BJ (cell line): ENCODE measurements around the gene SIMC1. TPM values are rescaled to one million over a fixed set of nuclear protein-coding genes. Genes with fewer than 3 reads are reported as not detected.

ENCODE experiments used
- CTCF ChIA-PET: fragments of 350-600 bp; formaldehyde crosslinking; extraction: SDS; loops from one replicate; lab custom pipeline; 2021; ENCODE audit warnings: antibody characterized with exemption, inconsistent platforms; lab: Yijun Ruan, JAX
- POLR2A ChIA-PET: fragments of 300-600 bp; sonication (Branson Sonifier 250); formaldehyde crosslinking; extraction: SDS; loops from one replicate; lab custom pipeline; 2021; ENCODE audit warnings: antibody characterized with exemption; lab: Charles Lee
- DNase-seq: peaks from one replicate; pipeline ENCODE4 v3.0.0-alpha.2; 2011; ENCODE audit warnings: low read depth
- H3K27me3 ChIP-seq: 2 replicates; pipeline ENCODE4 v1.6.0; 2011; ENCODE audit warnings: low read length; ENCODE audit not compliant: control insufficient read depth, insufficient read depth
- H3K36me3 ChIP-seq: 2 replicates; pipeline ENCODE4 v1.5.1; 2011; ENCODE audit warnings: low read length; ENCODE audit not compliant: control insufficient read depth, insufficient read depth
- H3K4me3 ChIP-seq: 2 replicates; pipeline ENCODE4 v1.5.1; 2011; ENCODE audit warnings: low read depth, mild to moderate bottlenecking, control low read depth, low read length
- polyA plus RNA-seq: library from polyadenylated mRNA; depleted of rRNA; stranded (reverse); fragments of >200 nt; gene quantifications from 2 replicates; pipeline ENCODE4 v1.2.3, GENCODE V29; 2011
- TF ChIP-seq, protein P1 (sequence below): IDR thresholded peaks from 2 replicates; pipeline ENCODE4 v1.5.1; 2011; ENCODE audit warnings: low read depth, mild to moderate bottlenecking, control low read depth, inconsistent platforms, low read length, moderate library complexity; ENCODE audit not compliant: insufficient read depth

The SIMC1 gene
- polyA plus RNA-seq, 1 experiment: 8.0 TPM

DNA sequence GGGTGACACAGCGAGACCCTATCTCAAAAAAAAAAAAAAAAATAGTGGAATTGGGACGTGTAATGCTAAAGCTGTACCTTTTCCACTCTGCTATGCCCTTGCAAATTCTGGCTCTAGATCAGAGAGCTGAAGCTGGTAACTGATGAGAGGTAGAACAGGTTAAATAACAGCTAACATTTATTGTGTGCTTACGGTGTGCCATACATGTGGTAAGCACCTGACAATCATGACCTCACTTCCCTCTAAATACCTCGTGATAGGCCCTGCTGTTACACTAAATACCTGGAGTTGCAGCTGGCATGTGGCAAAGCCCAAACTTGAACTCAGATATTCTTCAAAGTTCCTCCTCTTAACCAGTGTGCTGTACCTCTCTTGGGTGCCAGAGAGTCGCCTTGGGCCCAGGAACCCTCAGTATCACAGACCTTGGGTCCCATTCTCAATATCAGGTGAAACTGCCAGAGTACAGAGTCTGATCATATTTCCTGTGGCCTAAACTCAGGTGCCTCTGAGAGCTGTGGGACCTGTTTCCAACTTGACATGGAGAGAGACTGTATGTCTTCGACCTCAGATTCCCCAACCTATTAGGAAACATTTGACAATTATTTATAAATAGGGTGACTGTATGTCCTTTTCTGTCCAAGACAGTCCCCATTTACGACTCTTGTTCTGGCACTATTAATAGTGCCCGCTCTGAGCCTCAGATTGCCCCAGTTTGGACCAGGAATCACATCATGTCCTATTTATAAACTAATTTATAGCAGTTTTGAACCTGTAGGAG lies 131.9 kb downstream of the SIMC1 start:
- POLR2A ChIA-PET: no interaction called here
- TF ChIP-seq, protein P1, sequence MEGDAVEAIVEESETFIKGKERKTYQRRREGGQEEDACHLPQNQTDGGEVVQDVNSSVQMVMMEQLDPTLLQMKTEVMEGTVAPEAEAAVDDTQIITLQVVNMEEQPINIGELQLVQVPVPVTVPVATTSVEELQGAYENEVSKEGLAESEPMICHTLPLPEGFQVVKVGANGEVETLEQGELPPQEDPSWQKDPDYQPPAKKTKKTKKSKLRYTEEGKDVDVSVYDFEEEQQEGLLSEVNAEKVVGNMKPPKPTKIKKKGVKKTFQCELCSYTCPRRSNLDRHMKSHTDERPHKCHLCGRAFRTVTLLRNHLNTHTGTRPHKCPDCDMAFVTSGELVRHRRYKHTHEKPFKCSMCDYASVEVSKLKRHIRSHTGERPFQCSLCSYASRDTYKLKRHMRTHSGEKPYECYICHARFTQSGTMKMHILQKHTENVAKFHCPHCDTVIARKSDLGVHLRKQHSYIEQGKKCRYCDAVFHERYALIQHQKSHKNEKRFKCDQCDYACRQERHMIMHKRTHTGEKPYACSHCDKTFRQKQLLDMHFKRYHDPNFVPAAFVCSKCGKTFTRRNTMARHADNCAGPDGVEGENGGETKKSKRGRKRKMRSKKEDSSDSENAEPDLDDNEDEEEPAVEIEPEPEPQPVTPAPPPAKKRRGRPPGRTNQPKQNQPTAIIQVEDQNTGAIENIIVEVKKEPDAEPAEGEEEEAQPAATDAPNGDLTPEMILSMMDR: no peak

DNA sequence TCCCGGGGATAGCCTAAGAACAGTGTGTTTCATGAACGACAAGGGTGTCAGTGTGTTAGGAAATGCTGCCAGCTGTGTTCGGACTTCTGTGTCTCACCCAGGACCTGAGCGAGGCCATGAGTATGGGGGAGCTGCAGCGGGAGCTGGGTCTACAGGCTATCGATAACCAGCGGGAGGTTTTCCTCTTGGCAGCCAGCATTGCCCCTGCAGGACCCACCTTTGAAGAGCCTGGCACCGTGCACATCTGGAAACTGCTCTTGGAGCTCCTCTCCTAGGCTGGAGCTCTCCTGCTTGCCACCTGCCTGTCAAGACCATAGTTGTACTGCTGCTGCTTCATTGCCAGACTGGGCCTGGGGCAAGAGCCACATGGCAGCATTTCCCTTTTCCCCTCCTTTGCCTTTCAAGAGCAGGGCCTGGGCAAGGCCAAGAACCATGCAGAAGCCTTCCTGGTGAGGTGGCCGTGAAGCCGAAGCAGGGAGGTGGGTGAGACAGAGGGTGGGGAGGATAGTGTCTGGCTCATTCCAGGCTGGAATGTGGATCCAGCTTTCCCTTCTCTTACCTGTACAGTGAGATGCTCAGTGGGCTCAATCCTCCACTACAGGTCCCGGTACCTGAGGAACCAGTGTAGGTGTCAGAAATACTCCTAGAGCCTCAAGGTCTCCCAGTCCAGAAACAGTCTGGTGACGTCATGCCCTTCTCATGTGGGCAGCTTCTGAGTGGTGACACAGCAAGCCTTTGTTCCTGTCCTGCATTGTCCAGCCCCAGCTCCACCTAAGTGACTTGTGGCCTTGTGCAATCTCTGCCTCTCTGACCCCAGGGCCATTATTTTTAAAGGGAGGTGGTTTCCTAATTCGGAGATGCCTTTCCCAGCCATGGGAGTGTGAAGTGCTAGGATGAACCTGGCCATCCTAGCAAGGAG lies 133.7 kb downstream of the SIMC1 start:
- H3K27me3 ChIP-seq: no peaks in the 10 kb centered on the region
- no peak overlapping the region for H3K4me3 ChIP-seq
- ChIA-PET CTCF (no interaction called here), POLR2A (no interaction called here)
- TF ChIP-seq, protein P1: no peak
- no peak for DNase-seq
- peaks cover 13% of the 10 kb centered on the region for H3K36me3 ChIP-seq

More for the DNA sequence above, 131.9 kb downstream of the SIMC1 start:
- CTCF ChIA-PET: interaction anchor here (0.6 kb wide), 1 partner anchor 37 kb away, joined by 3 read pairs; no protein-coding TSS in a partner anchor
- H3K27me3 ChIP-seq: no peaks in the 10 kb centered on the region
- no peak overlapping the region for H3K4me3 ChIP-seq
- DNase-seq: no peak
- peaks cover 13% of the 10 kb centered on the region for H3K36me3 ChIP-seq

DNA sequence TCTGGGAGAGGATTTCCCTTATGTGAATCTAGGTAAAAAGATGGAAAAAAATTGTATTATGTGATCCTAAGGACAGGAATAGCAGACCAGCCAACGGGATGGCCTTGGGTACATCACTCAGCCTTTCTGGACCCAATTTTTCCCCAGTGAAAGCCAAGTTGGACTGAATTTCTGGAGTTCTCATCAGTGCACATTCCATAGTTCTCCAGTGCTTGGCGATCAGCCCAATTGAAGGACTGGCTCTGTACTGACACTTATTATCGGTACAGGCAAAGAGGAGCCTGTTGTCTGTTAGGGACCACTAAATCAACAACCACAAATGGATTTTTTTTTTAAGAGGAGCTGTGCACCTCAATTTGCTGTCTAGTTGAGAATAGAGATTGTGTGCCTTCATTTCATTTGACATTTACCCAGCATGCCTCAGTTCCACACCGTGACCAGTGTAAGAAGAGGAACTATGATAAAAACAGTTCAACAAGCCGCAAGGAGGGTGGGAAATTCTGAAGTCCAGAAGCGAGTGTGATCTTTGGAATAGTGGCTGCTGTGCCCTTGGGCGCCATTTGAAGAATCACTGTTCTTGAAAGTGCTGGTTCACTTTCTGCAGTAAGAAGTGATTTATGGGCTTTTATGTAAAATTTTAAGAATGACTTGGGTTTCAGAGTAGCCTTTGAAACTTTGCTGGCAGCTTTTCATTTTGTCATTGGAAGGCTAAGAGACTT lies 135.0 kb downstream of the SIMC1 start:
- Histone ChIP-seq H3K36me3 (peaks cover 12% of the 10 kb centered on the region), H3K4me3 (no peak overlapping the region), H3K27me3 (no peaks in the 10 kb centered on the region)
- CTCF ChIA-PET: no interaction called here
- no peak for DNase-seq
- TF ChIP-seq, protein P1: no peak
- POLR2A ChIA-PET: no interaction called here

DNA sequence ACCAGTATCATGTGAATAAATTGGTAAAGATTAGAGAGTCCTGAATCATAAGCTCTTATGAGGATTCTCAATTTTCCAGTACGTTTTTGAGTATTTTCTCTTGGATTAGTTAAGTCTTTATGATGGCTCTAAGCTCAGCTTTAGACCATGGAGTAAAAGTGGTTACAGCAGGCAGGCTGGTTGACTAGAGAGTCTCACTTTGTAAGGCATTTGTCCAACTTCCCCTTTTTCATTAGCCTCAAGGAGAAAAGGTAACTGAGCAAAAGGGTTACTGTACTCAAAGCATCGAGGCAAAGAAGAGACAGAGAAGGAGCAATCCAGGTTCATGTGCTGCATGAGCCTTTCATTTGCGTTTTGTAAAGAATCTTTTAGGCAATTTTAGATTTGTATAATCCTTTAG lies 141.7 kb downstream of the SIMC1 start:
- Histone ChIP-seq H3K27me3 (no peaks in the 10 kb centered on the region), H3K4me3 (no peak overlapping the region), H3K36me3 (peaks cover 8% of the 10 kb centered on the region)
- ChIA-PET POLR2A (no interaction called here), CTCF (interaction anchor here (1.1 kb wide), 1 partner anchor 19 kb away, joined by 6 read pairs; the partner anchor contains the start of gene KIAA1191)
- TF ChIP-seq, protein P1: no peak
- no peak for DNase-seq
